Right ventricle myocardium superior (tissue), 1 donor: ENCODE data around the gene JAG2. TPM values are rescaled to one million over a fixed set of nuclear protein-coding genes. Genes with fewer than 3 reads are reported as not detected.
A peak's percentile ranks its signal among the peaks of the same experiment; 100 is the strongest.

Experiments used
- ATAC-seq: fragments of 200-7000 bp; cut with Tn5 transposase; one replicate; pipeline ENCODE4 v1.9.1; 2020; ENCODE audit warnings: mild to moderate bottlenecking; ENCODE audit not compliant: poor library complexity
- DNase-seq: peaks from one replicate; pipeline ENCODE4 v3.0.0-alpha.2; 2020
- intact Hi-C: fragments of 100-400 bp; cut with DNase I; formaldehyde crosslinking; loops from one replicate; pipeline ENCODE4 v1.11.2; 2022
- long read RNA-seq: library from polyadenylated mRNA; unstranded; transcript quantifications from one replicate; pipeline ENCODE4 v2.0.0, GENCODE V29; 2021
- total RNA-seq: library from RNA; stranded (reverse); fragmentation: NEBNext Ultra II Directional; extraction: Animal tissue kit (Norgen Biotek cat#: 25700); gene quantifications from one replicate; pipeline ENCODE4 v1.2.1, GENCODE V29; 2021
- donor health status: DM: no; HTN: yes; CAD: no; lungs with severe emphysema.

JAG2 gene
- 28.6 TPM for total RNA-seq
- long read RNA-seq, full-length matches to known transcripts, result 18 of 79 reads
- long read RNA-seq, partial matches to known transcripts, result 41 of 79 reads
- long read RNA-seq, other reads (novel, unspliced or antisense), result 20 of 79 reads

GRCh38 chr14:105168496-105168978 is at the start of gene JAG2:
JAG2 (minus strand) TSS chr14:105168776; CDS start chr14:105168420, 356 bp downstream.
- ATAC-seq (peak; percentile 52), DNase-seq (peak; percentile 78)
- intact Hi-C loops, result loop anchor here (2.0 kb wide), 1 partner anchor 80 kb away; no protein-coding TSS in a partner anchor

DNA sequence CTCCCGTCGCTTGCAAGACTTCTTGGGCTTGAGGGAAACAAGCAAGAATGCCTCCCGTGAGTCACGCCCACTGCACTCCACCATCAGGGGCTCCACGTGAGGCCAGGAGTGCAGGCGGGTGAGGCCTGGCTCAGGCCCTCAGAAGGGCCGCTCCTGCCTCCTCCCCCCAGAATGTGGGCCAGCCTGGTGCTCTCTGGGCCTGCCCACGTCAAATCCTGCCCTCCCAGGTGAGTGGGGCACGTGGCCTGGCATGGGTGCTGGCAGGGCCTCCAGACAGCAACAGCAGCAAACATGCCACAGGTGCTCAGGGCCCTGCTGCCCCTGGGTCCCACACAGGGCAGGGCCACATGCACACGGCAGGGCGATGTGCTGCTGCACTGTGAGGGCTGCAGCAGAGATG is 49.2 kb upstream of the JAG2 start:
- intact Hi-C loops, result no loop called here
- ATAC-seq, result no peak
- DNase-seq, result no peak

DNA sequence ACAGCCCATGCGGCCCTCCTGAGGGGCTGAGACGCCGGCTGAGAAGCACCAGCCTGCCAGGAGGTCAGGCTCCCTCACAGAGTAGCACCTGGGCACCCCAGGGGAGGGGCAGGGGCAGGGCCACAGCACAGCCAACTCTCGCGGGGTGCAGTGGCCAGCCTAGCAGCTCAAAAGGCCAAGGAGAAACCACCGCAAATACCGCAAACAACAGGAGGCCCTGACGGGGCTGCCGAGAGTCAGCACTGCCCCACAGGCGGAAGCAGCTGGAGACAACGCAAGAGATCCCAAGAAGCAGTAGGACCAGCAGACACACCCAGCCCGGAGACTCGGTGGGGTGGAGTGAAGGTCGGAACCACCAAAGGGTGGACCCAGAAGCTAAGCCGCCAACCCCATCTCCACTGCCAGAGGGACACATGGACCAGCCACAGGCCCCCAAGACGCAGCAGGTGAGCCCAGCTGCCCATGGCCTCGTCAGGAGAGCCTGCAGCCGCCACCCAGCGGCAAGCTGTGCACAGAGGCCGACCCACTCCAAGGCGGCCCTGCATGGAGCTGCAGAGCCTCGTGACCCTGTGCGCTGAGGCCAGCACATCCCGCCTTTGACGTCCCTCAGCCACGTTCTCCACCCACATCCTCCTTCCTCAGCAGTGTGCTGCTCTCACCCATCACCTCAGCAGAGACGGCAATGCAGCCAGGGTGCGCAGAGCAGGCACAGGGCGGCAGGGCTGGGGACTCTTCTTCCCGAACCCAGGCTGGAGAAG is 48.1 kb upstream of the JAG2 start:
- DNase-seq (no peak), ATAC-seq (no peak)
- intact Hi-C loops, result no loop called here

DNA sequence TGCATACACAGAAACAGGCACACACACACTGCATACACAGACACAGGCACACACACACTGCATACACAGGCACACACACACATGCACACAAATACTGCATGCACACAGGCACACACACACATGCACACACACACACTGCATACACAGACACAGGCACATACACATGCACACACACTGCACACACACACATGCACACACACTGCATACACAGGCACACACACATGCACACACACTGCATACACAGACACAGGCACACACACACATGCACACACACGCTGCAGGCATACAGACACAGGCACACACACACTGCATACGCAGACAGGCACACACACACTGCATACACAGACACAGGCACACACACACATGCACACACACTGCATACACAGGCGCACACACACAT is 47.0 kb upstream of the JAG2 start:
- intact Hi-C loops, result no loop called here
- ATAC-seq (no peak), DNase-seq (no peak)

GRCh38 chr14:105214324-105214915 is 45.8 kb upstream of the JAG2 start:
- no peak for ATAC-seq
- no peak for DNase-seq
- intact Hi-C loops, result no loop called here

- intact Hi-C loops, result no loop called here
- ATAC-seq (no peak), DNase-seq (no peak)
These were observed 44.8 kb upstream of the JAG2 start for GRCh38 chr14:105213361-105213760.

- no peak for ATAC-seq
- no peak for DNase-seq
- intact Hi-C loops, result no loop called here
These were observed 44.1 kb upstream of the JAG2 start for GRCh38 chr14:105212541-105213300.

DNA sequence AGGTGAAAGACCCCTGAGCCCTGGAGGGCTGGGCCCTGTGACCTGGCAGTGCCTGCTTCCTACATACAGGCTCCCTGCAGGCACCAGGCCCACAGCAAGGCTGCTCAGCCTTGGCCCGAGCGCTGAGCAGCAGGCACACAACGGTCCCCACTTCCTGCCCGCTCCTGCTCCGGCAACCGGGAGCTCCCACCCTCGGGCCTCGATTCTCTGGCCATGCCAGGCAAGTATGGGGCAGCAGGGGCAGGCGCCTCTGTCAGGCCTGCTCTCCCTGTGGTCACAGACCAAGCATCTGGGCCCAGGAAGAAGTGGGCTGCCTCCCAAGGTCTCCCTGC is 43.1 kb upstream of the JAG2 start:
- DNase-seq (no peak), ATAC-seq (no peak)
- intact Hi-C loops, result no loop called here

DNA sequence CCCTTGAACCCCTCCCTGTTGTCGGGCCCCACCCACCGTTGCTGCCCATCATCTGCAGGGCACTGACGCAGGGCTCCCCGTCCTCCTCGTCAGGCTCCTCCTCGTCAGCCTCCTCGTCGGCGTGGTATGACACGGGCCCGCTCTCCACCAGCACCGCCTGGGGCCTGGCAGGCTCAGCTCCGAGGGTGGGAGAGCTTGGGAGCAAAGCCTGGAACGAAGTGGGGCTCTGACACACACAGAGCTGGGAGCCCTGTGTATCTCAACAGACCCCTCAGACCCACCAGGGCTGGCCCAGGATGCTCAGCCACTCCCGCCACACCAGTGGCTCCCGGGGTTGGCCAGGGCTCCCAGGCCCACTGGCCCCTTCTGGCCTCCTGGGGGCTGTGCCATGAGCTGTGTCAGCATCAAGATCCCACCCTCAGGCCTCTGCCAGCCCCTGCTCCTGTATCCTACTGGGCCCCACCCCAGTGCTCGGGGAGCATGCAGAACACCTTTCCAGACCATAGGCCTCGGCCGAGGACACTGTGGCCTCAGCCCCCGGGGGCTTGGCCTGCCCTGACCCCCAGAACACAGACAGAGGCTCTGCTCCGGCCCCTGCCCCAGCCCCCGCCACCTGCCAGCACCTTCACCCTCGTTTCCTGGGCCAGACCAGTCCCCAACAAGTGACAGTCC is 42.6 kb upstream of the JAG2 start:
- no peak for DNase-seq
- ATAC-seq, result no peak
- intact Hi-C loops, result no loop called here

GRCh38 chr14:105210266-105211025 is 41.9 kb upstream of the JAG2 start:
- intact Hi-C loops, result no loop called here
- DNase-seq (no peak), ATAC-seq (no peak)

DNA sequence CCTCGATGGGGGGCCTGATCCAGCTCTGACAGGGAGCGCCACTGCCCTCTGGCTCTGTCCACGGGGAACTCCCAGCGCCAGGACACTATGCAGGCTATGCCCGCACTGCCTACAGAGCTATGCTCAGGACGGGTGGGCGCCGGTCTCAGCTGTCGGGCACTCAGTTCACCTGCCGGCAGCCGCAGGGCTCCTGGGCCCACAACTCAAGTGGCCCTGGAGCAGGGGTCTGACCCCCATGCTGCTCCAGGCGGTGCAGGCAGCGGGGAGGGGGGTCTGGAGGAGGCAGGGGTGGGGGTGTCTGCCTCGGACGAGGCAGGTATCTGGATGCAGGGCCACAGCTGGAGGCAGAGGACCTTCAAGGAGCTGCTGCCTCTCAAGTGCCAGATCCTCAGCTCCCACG is 41.1 kb upstream of the JAG2 start:
- DNase-seq, result no peak
- no peak for ATAC-seq
- intact Hi-C loops, result no loop called here

DNA sequence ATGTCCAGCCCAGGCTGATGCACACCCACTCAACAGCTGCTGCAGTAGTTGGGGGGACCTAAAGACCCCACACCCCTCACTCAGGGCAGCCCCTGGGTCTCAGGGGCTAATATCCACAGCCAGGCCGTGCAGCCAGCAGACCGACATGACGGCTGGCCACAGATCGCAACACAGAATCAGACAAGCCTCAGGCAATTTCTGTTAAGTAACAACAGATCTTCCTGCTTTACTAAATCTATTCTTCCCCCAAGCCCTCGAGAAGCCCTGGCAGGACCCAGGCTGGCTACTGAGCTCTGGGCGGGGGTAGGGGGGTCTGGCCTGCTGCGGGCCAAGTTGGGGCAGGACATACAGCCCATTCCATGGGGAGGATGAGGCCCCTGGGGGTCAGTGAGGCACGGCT is 40.5 kb upstream of the JAG2 start:
- DNase-seq (no peak), ATAC-seq (no peak)
- intact Hi-C loops, result no loop called here

DNA sequence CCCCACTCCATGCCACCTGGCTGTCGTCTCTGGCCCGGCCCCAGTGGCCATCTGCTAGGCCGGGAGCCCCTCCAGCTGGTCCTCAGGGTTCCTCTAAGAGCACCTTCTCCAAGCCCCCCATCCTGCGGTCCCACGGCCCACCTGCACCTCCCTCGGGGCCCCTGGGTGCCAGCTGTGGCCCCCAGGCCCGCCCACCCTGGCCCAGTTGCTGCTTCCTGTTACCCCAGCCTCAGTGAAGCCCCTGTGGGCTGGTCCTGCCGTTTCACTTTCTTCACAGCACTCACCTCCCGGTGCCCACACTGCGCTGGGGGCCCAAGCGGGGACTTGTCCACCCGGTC is 40.1 kb upstream of the JAG2 start:
- DNase-seq (no peak), ATAC-seq (no peak)
- intact Hi-C loops, result no loop called here

DNA sequence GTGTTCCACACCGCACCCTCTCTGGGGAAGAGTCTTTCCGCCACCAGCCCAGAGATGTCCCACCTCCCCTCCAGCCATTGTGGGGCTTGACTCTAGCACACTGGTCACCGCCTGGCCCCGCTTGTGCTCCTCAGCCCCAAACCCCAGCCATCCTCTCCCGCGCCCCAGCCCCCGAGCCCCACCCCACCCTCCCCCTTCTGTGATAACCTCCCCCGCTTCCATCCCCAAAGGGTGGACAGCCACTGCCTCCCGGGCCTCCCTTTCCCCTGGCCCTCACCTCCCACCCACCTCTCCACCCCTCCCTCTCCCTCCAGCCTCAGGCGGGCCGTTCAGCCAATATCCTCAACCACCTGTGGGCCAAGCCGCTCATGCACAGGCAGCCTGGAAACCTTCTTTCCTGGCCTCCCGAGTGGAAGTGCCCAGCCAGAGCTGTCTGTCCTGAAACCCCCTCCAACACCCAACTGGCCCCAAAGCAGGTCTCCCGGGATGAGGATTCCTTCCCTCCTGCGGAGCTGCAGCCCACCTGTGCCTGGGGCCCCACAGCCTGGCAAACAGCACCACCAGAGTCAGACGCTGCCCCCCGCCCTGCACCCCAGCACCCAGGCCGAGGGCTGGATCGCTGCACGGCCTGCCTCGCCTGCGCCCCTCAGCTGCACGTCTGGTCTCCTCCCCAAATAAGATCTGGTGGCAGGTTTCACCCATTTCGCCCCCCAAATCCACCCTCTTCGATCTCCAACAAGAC is 39.6 kb upstream of the JAG2 start:
- no peak for ATAC-seq
- DNase-seq, result no peak
- intact Hi-C loops, result no loop called here

DNA sequence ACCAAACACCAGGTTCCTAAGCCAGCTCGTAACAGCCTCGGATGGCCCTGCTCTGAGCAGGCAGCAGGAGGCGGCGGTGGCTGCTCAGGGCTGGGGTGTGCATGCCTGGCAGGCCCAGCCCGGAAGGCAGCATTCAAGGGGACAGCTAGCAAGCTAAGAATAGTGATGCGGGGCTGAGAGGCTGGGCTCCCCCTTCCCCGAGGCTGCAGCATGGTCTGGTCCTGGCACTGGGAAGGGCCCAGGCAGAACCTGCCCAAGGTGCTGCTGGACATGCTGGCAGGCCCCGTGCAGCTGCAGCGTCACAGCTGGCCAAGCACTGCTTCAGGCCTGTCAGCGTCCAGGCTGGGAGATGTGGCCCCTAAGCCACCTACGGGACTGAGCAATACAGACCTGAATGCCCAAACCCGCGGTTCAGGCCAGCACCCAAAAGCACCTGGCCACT is 38.9 kb upstream of the JAG2 start:
- ATAC-seq, result peak; percentile 54
- peak; percentile 73 for DNase-seq
- intact Hi-C loops, result no loop called here

- intact Hi-C loops, result no loop called here
- DNase-seq, result no peak
- no peak for ATAC-seq
These were observed 38.3 kb upstream of the JAG2 start for GRCh38 chr14:105206873-105207272.

GRCh38 chr14:105205673-105206208 is 37.2 kb upstream of the JAG2 start:
- ATAC-seq, result peak; percentile 39
- intact Hi-C loops, result no loop called here
- peak; percentile 69 for DNase-seq
